HFFc6 (cell line): Measurements from ENCODE around the gene TFIP11. TPM values are rescaled to one million over a fixed set of nuclear protein-coding genes. Genes with fewer than 3 reads are reported as not detected.

Experiments
- DNase-seq: peaks from one replicate; pipeline ENCODE4 v3.0.0-alpha.2; 2018
- H3K27ac Mint-ChIP-seq: 2 replicates; pipeline ENCODE4 v1.8.0; 2020; ENCODE audit warnings: mild to moderate bottlenecking, mixed read lengths
- H3K27me3 Mint-ChIP-seq: 2 replicates; pipeline ENCODE4 v1.8.0; 2021; ENCODE audit warnings: mild to moderate bottlenecking, moderate library complexity, mixed read lengths; ENCODE audit not compliant: insufficient read depth
- H3K36me3 Mint-ChIP-seq: 2 replicates; pipeline ENCODE4 v1.8.0; 2021; ENCODE audit warnings: low read depth, mixed read lengths
- H3K4me1 Mint-ChIP-seq: 2 replicates; pipeline ENCODE4 v1.8.0; 2020; ENCODE audit warnings: low read depth, mixed read lengths
- H3K4me3 Mint-ChIP-seq: 2 replicates; pipeline ENCODE4 v1.8.0; 2020; ENCODE audit warnings: mild to moderate bottlenecking, moderate library complexity, mixed read lengths
- H3K9me3 Mint-ChIP-seq: 2 replicates; pipeline ENCODE4 v1.8.0; 2020; ENCODE audit warnings: mild to moderate bottlenecking, mixed read lengths
- total RNA-seq, 6 experiments: library from RNA; stranded (reverse); fragmentation: NEBNext Ultra II Directional; extraction: Animal tissue kit (Norgen Biotek cat#: 25700); gene quantifications; 2 replicates in 1 of 6; 3 replicates in 5 of 6; pipeline ENCODE4 v1.2.3, GENCODE V29; 2021
- TF ChIP-seq, protein P1 (sequence below): fragments of 200-600 bp; sonication (generic); IDR thresholded peaks from 2 replicates; pipeline ENCODE4 v1.5.0; 2021; ENCODE audit warnings: antibody characterized with exemption, mild to moderate bottlenecking

TFIP11 gene
- total RNA-seq, 6 experiments from 2014 or later, result 31.4 to 35.8 (median 33.9) TPM

DNA sequence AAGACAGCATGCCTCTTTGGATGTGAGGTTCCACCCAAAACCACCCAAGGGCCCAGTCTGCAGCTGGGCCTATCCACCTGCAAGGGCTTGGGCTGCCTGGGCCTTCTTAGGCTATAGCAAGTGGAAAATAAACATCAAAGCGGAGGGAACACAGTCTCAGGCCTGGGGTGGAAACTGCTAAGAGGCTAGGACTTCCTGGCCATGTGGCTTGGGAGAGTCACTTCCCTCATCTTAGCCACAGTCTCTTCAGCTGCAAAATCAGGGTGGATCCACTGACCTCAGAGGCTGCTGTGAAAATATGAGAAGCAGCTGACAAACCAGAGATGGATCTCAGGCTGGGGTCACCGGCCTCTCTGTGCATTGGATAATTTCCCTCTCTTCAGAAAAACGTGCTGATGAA lies 30.6 kb upstream of the TFIP11 start:
- Mint-ChIP-seq H3K27ac (no peak overlapping the region), H3K27me3 (no peaks in the 10 kb centered on the region), H3K4me1 (peaks cover 18% of the 10 kb centered on the region), H3K4me3 (no peak overlapping the region), H3K9me3 (no peaks in the 10 kb centered on the region), H3K36me3 (peaks cover 12% of the 10 kb centered on the region)
- TF ChIP-seq, protein P1, sequence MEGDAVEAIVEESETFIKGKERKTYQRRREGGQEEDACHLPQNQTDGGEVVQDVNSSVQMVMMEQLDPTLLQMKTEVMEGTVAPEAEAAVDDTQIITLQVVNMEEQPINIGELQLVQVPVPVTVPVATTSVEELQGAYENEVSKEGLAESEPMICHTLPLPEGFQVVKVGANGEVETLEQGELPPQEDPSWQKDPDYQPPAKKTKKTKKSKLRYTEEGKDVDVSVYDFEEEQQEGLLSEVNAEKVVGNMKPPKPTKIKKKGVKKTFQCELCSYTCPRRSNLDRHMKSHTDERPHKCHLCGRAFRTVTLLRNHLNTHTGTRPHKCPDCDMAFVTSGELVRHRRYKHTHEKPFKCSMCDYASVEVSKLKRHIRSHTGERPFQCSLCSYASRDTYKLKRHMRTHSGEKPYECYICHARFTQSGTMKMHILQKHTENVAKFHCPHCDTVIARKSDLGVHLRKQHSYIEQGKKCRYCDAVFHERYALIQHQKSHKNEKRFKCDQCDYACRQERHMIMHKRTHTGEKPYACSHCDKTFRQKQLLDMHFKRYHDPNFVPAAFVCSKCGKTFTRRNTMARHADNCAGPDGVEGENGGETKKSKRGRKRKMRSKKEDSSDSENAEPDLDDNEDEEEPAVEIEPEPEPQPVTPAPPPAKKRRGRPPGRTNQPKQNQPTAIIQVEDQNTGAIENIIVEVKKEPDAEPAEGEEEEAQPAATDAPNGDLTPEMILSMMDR, result no peak
- DNase-seq, result no peak

DNA sequence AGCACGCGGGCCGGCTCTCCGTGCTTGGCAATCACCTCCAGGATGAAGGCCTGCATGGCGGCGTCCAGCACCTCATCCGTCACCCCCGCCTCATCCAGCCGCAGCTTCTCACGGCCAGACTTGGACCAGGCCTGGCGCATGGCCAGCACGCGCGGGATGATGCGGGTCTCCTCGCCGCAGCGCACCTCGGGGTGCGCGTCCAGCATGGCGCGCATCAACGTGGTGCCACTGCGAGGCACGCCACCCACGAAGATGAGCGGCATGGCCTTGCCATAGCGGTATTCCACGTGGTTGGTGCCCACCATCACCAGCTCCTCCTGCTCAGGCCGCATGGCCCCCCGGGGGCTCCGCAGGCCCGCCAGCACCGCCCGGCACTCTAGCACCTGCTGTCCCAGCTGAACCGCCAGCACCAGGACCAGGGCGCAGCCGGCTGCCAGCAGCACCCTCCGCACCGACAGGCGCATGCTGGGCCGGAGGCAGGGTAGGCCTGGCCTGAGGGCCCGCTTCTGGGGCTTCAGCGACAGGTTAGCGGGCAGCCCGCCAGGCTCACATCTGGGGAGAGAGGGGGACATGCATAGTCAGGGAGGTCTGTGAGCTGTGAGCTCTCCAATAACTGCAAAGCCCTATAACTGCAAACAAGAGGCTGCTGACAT lies 29.0 kb upstream of the TFIP11 start:
- Mint-ChIP-seq H3K36me3 (peaks cover 10% of the 10 kb centered on the region), H3K27me3 (no peaks in the 10 kb centered on the region), H3K27ac (no peak overlapping the region), H3K4me3 (no peak overlapping the region), H3K4me1 (peaks cover 3% of the 10 kb centered on the region), H3K9me3 (no peaks in the 10 kb centered on the region)
- DNase-seq, result no peak
- TF ChIP-seq, protein P1, result no peak

DNA sequence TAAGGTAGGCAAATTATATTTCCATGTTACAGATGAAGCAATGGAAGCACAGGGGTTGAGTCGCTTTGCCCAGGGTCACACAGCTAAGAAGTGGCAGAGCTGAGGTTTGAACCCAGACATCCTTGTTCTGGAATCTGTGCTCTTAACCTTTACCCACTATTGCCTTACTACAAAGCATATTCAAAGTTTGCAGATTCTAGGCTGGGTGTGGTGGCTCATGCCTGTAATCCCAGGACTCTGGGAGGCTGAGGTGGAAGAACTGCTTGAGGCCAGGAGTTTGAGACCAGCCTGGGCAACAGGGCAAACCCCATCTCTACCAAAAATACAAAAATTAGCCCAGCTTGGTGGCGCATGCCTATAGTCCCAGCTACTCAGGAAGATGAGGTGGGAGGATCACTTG lies 27.8 kb upstream of the TFIP11 start:
- Mint-ChIP-seq H3K4me1 (no peaks in the 10 kb centered on the region; the same call in none of the 2 replicates), H3K4me3 (no peak overlapping the region), H3K36me3 (peaks cover 7% of the 10 kb centered on the region), H3K9me3 (no peaks in the 10 kb centered on the region), H3K27me3 (no peaks in the 10 kb centered on the region), H3K27ac (no peak overlapping the region)
- TF ChIP-seq, protein P1, result no peak
- no peak for DNase-seq

DNA sequence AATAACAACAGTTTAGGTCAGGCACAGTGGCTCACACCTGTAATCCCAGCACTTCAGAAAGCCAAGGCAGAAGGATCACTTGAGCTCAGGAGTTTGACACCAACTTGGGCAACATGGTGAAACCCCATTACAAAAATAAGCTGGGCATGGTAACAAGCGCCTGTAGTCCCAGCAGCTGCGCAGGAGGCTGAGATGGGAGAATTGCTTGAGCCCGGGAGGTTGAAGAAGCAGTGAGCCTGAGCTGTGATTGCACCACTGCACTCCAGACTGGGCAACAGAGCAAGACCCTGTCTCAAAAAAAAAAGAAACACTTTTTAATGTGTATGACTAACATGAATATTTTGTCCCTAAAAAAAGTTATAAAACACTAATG lies 24.5 kb upstream of the TFIP11 start:
- TF ChIP-seq, protein P1, result no peak
- Mint-ChIP-seq H3K36me3 (peaks cover 12% of the 10 kb centered on the region), H3K9me3 (no peaks in the 10 kb centered on the region), H3K27ac (no peak overlapping the region), H3K4me1 (peaks cover 4% of the 10 kb centered on the region; the same call in 1 of the 2 replicates), H3K4me3 (no peak overlapping the region), H3K27me3 (no peaks in the 10 kb centered on the region)
- no peak for DNase-seq

DNA sequence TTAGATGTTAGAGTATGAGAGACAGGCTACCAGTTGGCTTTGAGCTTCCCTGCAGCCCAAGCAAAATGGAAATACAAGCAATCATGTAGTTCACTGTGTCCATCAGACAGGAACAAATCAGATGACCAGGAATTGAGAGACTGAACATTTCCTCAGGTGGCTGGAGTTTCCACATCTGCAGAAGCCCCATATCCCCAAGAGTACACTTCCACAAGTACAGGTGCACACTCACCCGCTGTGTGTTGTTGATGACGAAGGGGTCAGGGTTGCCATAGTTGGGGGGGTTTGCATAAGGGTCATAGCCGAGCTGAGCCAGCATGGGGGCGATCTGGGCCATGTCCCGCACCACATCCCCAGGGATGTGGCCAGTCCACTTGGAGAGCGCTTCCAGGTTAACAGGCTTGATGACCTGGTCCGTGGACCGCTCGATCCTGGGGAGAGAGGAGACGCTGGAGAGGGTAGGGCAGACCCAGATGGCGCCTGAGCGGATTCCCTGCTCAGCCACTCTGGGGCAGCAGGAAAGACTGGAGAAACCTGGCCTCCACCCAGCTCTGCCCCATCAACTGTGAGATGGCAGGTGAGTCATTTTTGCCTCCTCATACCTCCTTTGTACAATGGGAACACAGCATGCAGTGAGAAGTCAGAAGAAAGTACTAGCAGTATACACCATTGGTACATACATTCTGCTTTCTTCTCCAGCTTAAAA lies 23.9 kb upstream of the TFIP11 start:
- TF ChIP-seq, protein P1, result no peak

More for the DNA sequence above, 23.9 kb upstream of the TFIP11 start:
- no peak for DNase-seq
- Mint-ChIP-seq H3K9me3 (no peaks in the 10 kb centered on the region), H3K4me1 (peaks cover 4% of the 10 kb centered on the region; the same call in 1 of the 2 replicates), H3K4me3 (no peak overlapping the region), H3K36me3 (peaks cover 12% of the 10 kb centered on the region), H3K27me3 (no peaks in the 10 kb centered on the region), H3K27ac (no peak overlapping the region)
